22Rv1 (cell line): ENCODE measurements around the gene CDK5R2.

Experiments
- H3K27ac ChIP-seq: fragments of 450-650 bp; 2 replicates; pipeline ENCODE4 v1.5.1; 2017
- ZFX ChIP-seq: fragments of 450-650 bp; IDR thresholded peaks from 2 replicates; pipeline ENCODE4 v1.6.1; 2017; ENCODE audit warnings: antibody characterized with exemption, borderline replicate concordance
- TF ChIP-seq, protein P1 (sequence below): fragments of 450-650 bp; IDR thresholded peaks from 2 replicates; pipeline ENCODE4 v1.5.1; 2017; ENCODE audit warnings: mild to moderate bottlenecking

Gene CDK5R2

DNA sequence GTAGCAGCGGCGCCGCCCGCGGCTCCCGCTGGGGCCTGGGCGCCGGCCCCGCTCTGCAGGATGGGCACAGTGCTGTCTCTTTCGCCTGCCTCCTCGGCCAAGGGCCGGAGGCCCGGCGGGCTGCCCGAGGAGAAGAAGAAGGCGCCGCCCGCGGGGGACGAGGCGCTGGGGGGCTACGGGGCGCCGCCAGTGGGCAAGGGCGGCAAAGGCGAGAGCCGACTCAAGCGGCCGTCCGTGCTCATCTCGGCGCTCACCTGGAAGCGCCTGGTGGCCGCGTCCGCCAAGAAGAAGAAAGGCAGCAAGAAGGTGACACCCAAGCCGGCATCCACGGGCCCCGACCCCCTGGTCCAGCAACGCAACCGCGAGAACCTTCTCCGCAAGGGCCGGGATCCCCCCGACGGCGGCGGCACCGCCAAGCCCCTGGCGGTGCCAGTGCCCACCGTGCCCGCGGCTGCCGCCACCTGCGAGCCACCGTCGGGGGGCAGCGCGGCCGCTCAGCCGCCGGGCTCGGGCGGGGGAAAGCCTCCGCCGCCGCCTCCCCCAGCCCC lies 369 bp downstream of the CDK5R2 start:
- peak overlapping the region; percentile 89 for H3K27ac ChIP-seq
- TF ChIP-seq, protein P1, sequence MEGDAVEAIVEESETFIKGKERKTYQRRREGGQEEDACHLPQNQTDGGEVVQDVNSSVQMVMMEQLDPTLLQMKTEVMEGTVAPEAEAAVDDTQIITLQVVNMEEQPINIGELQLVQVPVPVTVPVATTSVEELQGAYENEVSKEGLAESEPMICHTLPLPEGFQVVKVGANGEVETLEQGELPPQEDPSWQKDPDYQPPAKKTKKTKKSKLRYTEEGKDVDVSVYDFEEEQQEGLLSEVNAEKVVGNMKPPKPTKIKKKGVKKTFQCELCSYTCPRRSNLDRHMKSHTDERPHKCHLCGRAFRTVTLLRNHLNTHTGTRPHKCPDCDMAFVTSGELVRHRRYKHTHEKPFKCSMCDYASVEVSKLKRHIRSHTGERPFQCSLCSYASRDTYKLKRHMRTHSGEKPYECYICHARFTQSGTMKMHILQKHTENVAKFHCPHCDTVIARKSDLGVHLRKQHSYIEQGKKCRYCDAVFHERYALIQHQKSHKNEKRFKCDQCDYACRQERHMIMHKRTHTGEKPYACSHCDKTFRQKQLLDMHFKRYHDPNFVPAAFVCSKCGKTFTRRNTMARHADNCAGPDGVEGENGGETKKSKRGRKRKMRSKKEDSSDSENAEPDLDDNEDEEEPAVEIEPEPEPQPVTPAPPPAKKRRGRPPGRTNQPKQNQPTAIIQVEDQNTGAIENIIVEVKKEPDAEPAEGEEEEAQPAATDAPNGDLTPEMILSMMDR, result 0 out of 2 replicates have a peak, but pooled peaks have one; percentile 6
- TF ChIP-seq ZFX, result no peak

DNA sequence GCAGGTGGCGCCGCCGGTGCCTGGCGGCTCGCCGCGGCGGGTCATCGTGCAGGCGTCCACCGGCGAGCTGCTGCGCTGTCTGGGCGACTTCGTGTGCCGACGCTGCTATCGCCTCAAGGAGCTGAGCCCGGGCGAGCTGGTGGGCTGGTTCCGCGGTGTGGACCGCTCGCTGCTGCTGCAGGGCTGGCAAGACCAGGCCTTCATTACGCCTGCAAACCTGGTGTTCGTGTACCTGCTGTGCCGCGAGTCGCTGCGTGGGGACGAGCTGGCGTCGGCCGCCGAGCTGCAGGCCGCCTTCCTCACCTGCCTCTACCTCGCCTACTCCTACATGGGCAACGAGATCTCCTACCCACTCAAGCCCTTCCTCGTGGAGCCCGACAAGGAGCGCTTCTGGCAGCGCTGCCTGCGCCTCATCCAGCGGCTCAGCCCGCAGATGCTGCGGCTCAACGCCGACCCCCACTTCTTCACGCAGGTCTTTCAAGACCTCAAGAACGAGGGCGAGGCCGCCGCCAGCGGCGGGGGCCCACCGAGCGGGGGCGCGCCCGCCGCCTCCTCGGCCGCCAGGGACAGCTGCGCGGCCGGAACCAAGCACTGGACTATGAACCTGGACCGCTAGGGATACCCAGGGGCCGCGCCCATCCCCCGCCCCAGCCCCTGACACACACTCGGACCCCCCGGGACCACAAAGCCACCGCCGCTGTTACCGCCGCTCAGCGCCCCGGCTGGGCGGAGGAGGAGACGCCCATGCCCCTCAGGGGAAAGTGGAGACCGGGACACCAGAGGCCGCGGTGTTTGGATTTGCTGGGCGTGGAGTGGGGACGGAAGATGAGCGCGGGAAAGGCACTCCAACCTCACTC lies 1.1 kb downstream of the CDK5R2 start:
- TF ChIP-seq ZFX, result no peak
- TF ChIP-seq, protein P1, result 0 out of 2 replicates have a peak, but pooled peaks have one; percentile 1
- peak overlapping the region; percentile 89 for H3K27ac ChIP-seq

GRCh38 chr2:218961229-218961628 lies 1.8 kb downstream of the CDK5R2 start:
- H3K27ac ChIP-seq, result peak overlapping the region; percentile 89
- TF ChIP-seq, protein P1, result no peak
- TF ChIP-seq ZFX, result no peak

GRCh38 chr2:218961651-218962570 lies 2.4 kb downstream of the CDK5R2 start:
- H3K27ac ChIP-seq, result peak overlapping the region; percentile 89
- no peak for TF ChIP-seq ZFX
- TF ChIP-seq, protein P1, result no peak

- no peak for TF ChIP-seq ZFX
- TF ChIP-seq, protein P1, result no peak
- H3K27ac ChIP-seq, result peak overlapping the region; percentile 89
These were observed 3.5 kb downstream of the CDK5R2 start for GRCh38 chr2:218962859-218963492.

- peak overlapping the region; percentile 89 for H3K27ac ChIP-seq
- TF ChIP-seq ZFX, result no peak
- TF ChIP-seq, protein P1, result no peak
These were observed 4.1 kb downstream of the CDK5R2 start for GRCh38 chr2:218963601-218964000.
